Activated T-helper 1 cell treated with anti-CD3 and anti-CD28 coated beads, Interleukin-2, amount 50 U/mL, for 16 hours (primary cell): ENCODE measurements around the gene FSD2.
"Not testable (repeated sequence)": the region's sequence is repeated elsewhere in the genome, so short reads cannot be mapped to it uniquely, and the experiment has no call there.

ENCODE experiments used
- DNase-seq, 2 donors: peaks; one replicate each; pipeline ENCODE4 v3.0.0-alpha.2; 2020; ENCODE audit warnings: low read depth in 1 of 2, low spot score in 1 of 2

Gene FSD2

GRCh38 chr15:82748315-82748714 lies 57.6 kb downstream of the FSD2 start:
- no peak for DNase-seq

- no peak for DNase-seq
These were observed 62.1 kb downstream of the FSD2 start for GRCh38 chr15:82743810-82744209.

- DNase-seq = no peak
These were observed 63.7 kb downstream of the FSD2 start for GRCh38 chr15:82742134-82742533.

GRCh38 chr15:82739086-82739485 lies 66.8 kb downstream of the FSD2 start:
- DNase-seq = no peak

- DNase-seq = no peak
These were observed 67.9 kb downstream of the FSD2 start for GRCh38 chr15:82737975-82738374.

GRCh38 chr15:82731527-82731926 lies 74.3 kb downstream of the FSD2 start:
- DNase-seq = no peak

GRCh38 chr15:82730022-82730530 lies 75.8 kb downstream of the FSD2 start:
- no peak for DNase-seq

- no peak for DNase-seq
These were observed 79.1 kb downstream of the FSD2 start for GRCh38 chr15:82726816-82727215.

- DNase-seq = no peak
These were observed 90.9 kb downstream of the FSD2 start for GRCh38 chr15:82715003-82715402.

GRCh38 chr15:82714016-82714415 lies 91.9 kb downstream of the FSD2 start:
- DNase-seq = no peak

- no peak for DNase-seq
These were observed 93.8 kb downstream of the FSD2 start for GRCh38 chr15:82712036-82712435.

GRCh38 chr15:82710926-82711490 lies 94.9 kb downstream of the FSD2 start:
- DNase-seq = no peak

- no peak for DNase-seq
These were observed 95.7 kb downstream of the FSD2 start for GRCh38 chr15:82710208-82710555.

GRCh38 chr15:82709421-82710207 lies 96.3 kb downstream of the FSD2 start, which contains the start of gene AP3B2:
Gene AP3B2 (minus strand): TSS chr15:82709875. CDS start chr15:82709706, 169 bp downstream.
- peak; percentile 27 to 43 for DNase-seq

- no peak for DNase-seq
These were observed 96.8 kb downstream of the FSD2 start for GRCh38 chr15:82709081-82709420.

GRCh38 chr15:82705856-82706255 lies 100.0 kb downstream of the FSD2 start:
- DNase-seq = not testable (repeated sequence)
